WI38 (cell line): ENCODE results near the gene F12.
"Not testable (repeated sequence)": the region's sequence is repeated elsewhere in the genome, so short reads cannot be mapped to it uniquely, and the experiment has no call there.

Source experiments
- H3K4me3 ChIP-seq: 2 replicates; pipeline ENCODE4 v1.5.1; 2011; ENCODE audit warnings: low read depth, mild to moderate bottlenecking, control low read depth, low read length
- CTCF ChIP-seq: IDR thresholded peaks from 2 replicates; pipeline ENCODE4 v1.5.1; 2012; ENCODE audit warnings: low read depth, mild to moderate bottlenecking, control low read depth, low read length

F12 gene

DNA sequence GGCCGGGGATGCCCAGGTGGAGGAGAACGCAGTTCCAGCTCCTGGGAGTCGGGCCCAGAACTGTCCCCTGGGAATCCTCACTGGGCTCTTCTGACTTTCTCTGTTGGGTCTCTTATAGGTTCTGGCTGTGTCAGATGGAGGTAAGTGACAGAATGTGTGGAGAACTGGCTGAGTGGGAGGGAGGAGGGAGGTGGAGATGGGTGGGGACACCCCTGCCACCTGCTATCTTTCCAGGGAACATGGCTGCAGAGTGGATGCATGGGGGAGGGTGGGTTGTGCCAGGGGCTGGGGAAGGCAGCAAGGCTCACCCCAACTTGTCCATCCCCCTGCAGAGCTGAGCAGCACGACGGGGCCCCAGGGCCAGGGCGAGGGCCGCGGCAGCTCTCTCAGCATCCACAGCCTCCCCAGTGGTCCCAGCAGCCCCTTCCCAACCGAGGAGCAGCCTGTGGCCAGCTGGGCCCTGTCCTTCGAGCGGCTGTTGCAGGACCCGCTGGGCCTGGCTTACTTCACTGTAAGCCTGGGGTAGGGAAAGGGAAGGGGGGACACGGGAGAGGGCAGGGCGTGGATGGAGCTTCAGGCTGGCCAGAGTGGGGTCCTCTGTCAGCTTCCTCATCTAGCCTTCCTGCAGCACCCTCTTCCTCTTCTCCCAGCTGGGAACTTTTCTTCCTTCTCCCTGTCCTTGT, 43.4 kb downstream of the F12 start:
- no peak overlapping the region for H3K4me3 ChIP-seq
- TF ChIP-seq CTCF, result no peak

DNA sequence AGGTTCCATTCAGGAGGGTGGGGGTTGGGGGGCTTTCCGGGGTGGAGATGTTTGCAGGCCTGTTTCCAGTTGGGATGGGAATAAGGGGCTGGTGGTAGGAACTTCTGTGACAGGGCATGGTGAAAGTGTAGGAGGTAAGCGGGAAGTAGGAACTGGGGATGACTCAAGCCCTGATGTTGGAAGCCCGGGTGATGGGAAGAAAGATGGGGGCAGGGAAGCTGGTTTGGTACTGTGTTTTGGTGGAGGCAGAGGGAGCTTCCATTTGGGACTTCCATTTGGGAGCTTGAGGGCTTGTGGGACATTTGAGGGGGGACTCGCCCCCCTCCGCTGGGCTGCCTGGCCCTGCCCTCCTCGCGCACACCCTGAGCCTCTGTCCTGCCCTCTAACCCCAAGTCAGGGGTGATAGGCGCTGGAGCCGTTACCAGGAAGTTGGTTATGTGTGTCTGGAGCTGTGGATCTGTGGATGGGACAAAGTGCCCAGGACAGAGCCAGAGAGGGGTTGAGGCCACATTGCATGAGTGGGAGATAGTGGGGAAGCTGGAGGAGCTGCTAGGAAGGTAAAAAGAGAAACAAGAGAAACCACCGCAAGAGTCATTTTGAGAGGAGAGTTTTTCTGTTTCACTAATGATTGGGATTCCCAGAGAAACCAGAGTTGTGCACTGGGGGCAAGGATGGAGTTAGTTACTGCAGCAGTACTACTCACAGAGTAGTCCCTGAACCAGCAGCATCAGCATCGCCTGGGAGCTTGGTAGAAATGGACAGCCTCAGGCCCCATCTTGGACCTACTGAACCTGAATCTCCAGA, 45.0 kb downstream of the F12 start:
- TF ChIP-seq CTCF, result no peak
- no peak overlapping the region for H3K4me3 ChIP-seq

DNA sequence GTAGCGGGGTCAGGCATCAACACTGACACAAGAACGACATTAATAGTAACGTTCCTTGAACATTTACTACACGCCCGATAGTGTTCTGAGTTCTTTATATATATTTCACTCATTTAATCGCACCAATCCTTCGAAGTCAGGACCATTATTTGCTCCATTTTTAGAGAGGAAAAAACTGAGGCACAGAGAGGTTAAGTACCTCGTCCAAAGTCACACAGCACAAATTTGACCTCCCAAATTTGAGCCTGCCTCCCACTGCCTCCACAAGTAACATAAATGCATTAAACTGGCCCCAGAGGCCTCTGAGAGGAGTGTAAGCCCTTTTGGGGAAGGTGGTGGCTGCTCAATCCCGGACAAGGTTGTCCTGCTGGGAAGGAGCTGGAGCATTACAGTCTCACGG, 45.8 kb downstream of the F12 start:
- TF ChIP-seq CTCF, result no peak
- H3K4me3 ChIP-seq, result peak overlapping the region; percentile 44

DNA sequence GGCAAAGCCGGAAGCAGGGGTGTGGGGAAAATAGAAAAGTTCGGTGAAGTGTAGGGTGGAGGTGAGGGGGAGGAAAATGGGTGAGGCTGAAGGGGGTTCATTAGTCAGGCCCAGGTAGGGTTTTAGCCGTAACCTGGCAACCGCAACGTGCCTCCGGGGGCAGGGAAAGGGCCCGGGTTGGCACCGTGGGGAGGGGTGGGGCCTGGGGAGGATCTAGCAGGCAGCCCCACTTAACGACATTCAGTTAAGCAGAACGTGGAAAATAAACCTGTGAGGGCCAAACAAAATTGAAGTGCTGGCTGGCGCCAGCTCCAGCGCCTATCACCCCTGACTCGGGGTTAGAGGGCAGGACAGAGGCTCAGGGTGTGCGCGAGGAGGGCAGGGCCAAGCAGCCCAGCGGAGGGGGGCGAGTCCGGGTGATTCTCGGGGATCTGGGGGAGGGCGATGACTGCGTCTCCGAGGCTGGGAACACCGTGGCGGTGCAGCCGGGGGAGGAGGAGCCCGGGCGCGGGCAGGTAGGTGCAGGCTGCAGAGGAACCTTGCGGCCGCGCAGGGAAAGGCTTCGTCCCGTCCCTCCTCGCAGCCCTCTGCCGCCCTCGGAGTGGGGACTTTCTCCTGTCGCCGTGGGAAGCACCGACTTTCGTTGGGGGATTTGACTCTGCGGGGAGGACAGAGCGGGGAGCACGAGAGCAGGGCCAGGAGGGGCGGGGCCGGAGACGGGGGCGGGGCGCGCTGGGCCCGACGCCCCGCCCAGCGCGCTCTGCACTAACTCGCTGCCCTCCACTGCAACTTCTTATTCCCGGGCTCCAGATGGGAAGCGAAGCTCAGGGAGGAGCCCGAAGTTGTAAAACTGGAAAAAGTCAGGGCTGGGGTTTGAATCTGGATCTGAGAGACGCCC, 46.5 kb downstream of the F12 start:
- TF ChIP-seq CTCF, result no peak
- peak overlapping the region; percentile 44 for H3K4me3 ChIP-seq

GRCh38 chr5:177362292-177362609, 47.1 kb downstream of the F12 start:
- TF ChIP-seq CTCF, result no peak
- no peak overlapping the region for H3K4me3 ChIP-seq

- H3K4me3 ChIP-seq, result no peak overlapping the region
- no peak for TF ChIP-seq CTCF
Measured at GRCh38 chr5:177361418-177362291, 47.7 kb downstream of the F12 start.

GRCh38 chr5:177360740-177361139, 48.6 kb downstream of the F12 start:
- not testable (repeated sequence) for H3K4me3 ChIP-seq
